HL-60 (cell line): ENCODE measurements around the gene ARHGEF37.

Source experiments
- DNase-seq, 2 experiments: peaks; one replicate each; pipeline ENCODE4 v3.0.0-alpha.2; 2010 to 2020; ENCODE audit warnings: low read depth in 1 of 2, low spot score in 1 of 2
- H3K27ac ChIP-seq: fragments of 250-450 bp; sonication (Bioruptor Pico); replicated peaks from 2 replicates; pipeline ENCODE4 v1.5.1; 2020; ENCODE audit warnings: mild to moderate bottlenecking, moderate library complexity
- H3K27me3 ChIP-seq: fragments of 250-450 bp; sonication (Bioruptor Pico); 2 replicates; pipeline ENCODE4 v1.5.1; 2021; ENCODE audit warnings: mild to moderate bottlenecking, moderate library complexity; ENCODE audit not compliant: insufficient read depth, poor library complexity, severe bottlenecking
- H3K4me3 ChIP-seq: replicated peaks from 2 replicates; pipeline ENCODE4 v1.5.1; 2011; ENCODE audit warnings: mild to moderate bottlenecking, control low read depth, low read length; ENCODE audit not compliant: insufficient read depth
- GABPA ChIP-seq: IDR thresholded peaks from 2 replicates; pipeline ENCODE4 v1.6.1; 2012; ENCODE audit warnings: low read depth
- POLR2AphosphoS5 ChIP-seq: IDR thresholded peaks from 2 replicates; pipeline ENCODE4 v1.6.1; 2012; ENCODE audit warnings: low read depth
- SPI1 ChIP-seq: IDR thresholded peaks from 2 replicates; pipeline ENCODE4 v1.6.1; 2012; ENCODE audit warnings: low read depth, mild to moderate bottlenecking, borderline replicate concordance
- TF ChIP-seq, protein P1 (sequence below): IDR thresholded peaks from 2 replicates; pipeline ENCODE4 v1.6.1; 2012; ENCODE audit warnings: low read depth; ENCODE audit not compliant: insufficient replicate concordance
- TF ChIP-seq, protein P2 (sequence below): IDR thresholded peaks from one replicate; pipeline ENCODE4 v1.5.1; 2011; ENCODE audit warnings: low read length, control low read depth, inconsistent platforms; ENCODE audit not compliant: insufficient read depth

ARHGEF37 gene

DNA sequence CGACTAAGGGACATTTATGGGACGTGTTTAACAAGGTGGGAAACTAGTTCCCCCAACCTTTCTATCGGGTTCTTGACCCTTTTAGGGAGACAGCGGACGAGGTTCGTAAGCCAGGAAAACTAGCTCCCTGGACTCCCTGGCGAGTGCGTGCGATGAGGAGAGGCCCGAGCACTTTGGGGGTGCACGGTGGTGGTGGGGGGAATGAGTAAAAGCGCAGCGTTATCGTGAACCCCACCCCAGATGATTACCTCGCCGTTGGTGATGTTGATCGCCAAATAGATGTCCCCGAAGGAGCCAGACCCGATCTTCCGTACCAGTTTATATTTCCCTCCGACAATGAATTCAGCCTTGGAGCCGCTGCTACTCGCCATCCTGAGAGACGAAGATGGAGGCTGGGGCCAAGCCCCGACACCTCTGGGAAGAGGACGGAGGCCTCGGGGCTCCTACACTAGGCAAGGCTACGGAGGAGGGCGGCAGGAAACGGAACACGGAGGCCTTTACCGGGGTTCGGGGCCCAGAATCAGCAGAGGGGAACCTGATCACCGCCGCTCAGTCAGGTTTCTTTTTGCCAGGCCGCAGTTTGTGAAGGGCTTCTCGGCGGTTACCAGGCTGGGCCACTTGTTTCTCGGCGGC lies 30.6 kb upstream of the ARHGEF37 start:
- DNase-seq = no peak
- no peaks in the 10 kb centered on the region for H3K27me3 ChIP-seq
- peak overlapping the region; percentile 97 for H3K27ac ChIP-seq
- TF ChIP-seq GABPA = no peak
- TF ChIP-seq POLR2AphosphoS5 = no peak
- TF ChIP-seq, protein P1, sequence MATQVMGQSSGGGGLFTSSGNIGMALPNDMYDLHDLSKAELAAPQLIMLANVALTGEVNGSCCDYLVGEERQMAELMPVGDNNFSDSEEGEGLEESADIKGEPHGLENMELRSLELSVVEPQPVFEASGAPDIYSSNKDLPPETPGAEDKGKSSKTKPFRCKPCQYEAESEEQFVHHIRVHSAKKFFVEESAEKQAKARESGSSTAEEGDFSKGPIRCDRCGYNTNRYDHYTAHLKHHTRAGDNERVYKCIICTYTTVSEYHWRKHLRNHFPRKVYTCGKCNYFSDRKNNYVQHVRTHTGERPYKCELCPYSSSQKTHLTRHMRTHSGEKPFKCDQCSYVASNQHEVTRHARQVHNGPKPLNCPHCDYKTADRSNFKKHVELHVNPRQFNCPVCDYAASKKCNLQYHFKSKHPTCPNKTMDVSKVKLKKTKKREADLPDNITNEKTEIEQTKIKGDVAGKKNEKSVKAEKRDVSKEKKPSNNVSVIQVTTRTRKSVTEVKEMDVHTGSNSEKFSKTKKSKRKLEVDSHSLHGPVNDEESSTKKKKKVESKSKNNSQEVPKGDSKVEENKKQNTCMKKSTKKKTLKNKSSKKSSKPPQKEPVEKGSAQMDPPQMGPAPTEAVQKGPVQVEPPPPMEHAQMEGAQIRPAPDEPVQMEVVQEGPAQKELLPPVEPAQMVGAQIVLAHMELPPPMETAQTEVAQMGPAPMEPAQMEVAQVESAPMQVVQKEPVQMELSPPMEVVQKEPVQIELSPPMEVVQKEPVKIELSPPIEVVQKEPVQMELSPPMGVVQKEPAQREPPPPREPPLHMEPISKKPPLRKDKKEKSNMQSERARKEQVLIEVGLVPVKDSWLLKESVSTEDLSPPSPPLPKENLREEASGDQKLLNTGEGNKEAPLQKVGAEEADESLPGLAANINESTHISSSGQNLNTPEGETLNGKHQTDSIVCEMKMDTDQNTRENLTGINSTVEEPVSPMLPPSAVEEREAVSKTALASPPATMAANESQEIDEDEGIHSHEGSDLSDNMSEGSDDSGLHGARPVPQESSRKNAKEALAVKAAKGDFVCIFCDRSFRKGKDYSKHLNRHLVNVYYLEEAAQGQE = no peak
- TF ChIP-seq, protein P2, sequence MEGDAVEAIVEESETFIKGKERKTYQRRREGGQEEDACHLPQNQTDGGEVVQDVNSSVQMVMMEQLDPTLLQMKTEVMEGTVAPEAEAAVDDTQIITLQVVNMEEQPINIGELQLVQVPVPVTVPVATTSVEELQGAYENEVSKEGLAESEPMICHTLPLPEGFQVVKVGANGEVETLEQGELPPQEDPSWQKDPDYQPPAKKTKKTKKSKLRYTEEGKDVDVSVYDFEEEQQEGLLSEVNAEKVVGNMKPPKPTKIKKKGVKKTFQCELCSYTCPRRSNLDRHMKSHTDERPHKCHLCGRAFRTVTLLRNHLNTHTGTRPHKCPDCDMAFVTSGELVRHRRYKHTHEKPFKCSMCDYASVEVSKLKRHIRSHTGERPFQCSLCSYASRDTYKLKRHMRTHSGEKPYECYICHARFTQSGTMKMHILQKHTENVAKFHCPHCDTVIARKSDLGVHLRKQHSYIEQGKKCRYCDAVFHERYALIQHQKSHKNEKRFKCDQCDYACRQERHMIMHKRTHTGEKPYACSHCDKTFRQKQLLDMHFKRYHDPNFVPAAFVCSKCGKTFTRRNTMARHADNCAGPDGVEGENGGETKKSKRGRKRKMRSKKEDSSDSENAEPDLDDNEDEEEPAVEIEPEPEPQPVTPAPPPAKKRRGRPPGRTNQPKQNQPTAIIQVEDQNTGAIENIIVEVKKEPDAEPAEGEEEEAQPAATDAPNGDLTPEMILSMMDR = no peak
- no peak for TF ChIP-seq SPI1
- peak overlapping the region; percentile 77 for H3K4me3 ChIP-seq

DNA sequence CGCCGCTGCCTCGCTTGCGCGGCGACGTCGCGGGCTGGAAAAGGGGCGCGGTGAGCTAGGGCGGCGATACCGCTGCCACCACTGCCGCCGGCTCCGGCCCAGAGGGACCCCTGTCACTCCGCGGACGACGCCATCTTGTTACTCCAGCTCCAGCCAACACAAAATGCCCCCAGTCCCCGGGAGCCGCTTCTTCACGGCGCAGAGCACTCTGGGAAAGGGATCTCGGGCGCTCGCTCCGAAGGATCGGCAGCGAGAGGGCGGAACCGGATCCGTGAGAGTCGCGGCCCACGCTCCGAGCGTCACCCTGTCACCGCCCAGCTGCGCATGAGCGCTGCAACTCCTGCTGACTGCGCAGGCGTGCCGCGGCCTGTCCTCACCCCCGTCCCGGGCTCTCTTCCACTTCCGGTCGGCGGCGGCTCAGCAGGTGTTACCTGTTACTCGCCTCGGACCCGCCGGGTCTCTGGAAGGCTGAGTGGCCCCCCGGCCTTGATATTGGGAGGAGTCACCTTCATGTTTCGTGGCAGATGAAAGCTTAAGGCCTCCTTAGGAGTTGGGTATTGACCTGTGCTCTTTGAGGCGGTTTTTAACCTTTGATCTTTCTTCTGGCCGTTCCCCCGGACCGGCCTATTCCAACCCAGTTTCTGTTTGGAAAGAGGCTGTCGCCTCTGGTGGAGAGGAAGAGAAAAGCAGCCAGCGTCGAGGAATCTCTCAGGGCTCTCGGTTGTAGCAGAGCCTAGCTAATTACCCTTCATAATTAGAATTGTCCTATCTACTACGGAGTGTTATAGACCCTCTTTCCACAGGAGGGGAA lies 29.9 kb upstream of the ARHGEF37 start, which contains the start of gene CSNK1A1:
Gene CSNK1A1, minus strand, starts transcription at position 213 of the 811 bp plus-strand sequence. CDS start 475 bp downstream, outside the sequence.
- H3K4me3 ChIP-seq = peak within 1 kb of the TSS; percentile 77
- H3K27me3 ChIP-seq = no peaks in the 10 kb centered on the region
- peak within 1 kb of the TSS; percentile 97 for H3K27ac ChIP-seq
- peak; percentile 86 for TF ChIP-seq GABPA
- TF ChIP-seq, protein P2 = peak; percentile 19
- TF ChIP-seq, protein P1 = peak; percentile 60
- TF ChIP-seq SPI1 = peak; percentile 54; the same call in 1 of the 2 replicates
- peak; percentile 92 for TF ChIP-seq POLR2AphosphoS5
- DNase-seq = peak; percentile 97 to 98

DNA sequence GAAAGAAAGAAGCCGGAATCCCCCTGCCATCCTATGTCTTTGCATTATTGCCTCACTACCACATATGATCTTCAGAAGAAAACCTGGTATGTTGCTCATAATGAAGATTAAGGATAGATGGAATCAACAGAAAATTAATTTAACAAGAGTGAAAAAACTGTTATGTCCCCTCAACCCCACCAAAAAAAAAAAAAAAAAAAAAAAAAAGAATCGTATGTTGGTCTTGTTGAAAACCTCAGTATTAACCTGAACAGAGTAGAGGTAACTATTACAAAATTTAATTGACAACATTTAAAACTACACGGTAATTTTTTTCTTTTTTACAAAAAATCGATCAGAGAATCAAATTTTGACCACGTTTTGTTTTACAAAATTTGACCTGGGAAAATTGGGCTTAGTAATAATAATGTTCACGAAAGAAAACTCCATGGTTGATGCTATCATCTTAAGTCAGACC lies 29.2 kb upstream of the ARHGEF37 start:
- Histone ChIP-seq H3K4me3 (peak overlapping the region; percentile 77), H3K27ac (peak overlapping the region; percentile 97), H3K27me3 (no peaks in the 10 kb centered on the region)
- no peak for DNase-seq
- TF ChIP-seq, protein P1 = no peak
- TF ChIP-seq, protein P2 = no peak
- TF ChIP-seq GABPA (no peak), SPI1 (no peak), POLR2AphosphoS5 (no peak)
